Left lung (tissue), 10 donors: Measurements from ENCODE around the gene RCVRN. TPM values are rescaled to one million over a fixed set of nuclear protein-coding genes. Genes with fewer than 3 reads are reported as not detected.

Source experiments
- ATAC-seq: fragments of 200-7000 bp; cut with Tn5 transposase; one replicate; pipeline ENCODE4 v1.9.1; 2020; ENCODE audit warnings: moderate library complexity
- DNase-seq, 4 donors: peaks; one replicate each; pipeline ENCODE4 v3.0.0-alpha.2; 2013 to 2020
- H3K27ac ChIP-seq, 2 donors: fragments of 200-600 bp; sonication (generic) in 1 of 2; one replicate each; pipeline versions ENCODE4 v1.5.0 to v1.8.0; 2020 to 2021
- H3K27me3 ChIP-seq, 2 donors: fragments of 200-600 bp; sonication (generic) in 1 of 2; one replicate each; pipeline versions ENCODE4 v1.5.0 to v1.8.0; 2020 to 2021
- H3K36me3 ChIP-seq, 2 donors: fragments of 200-600 bp; sonication (generic) in 1 of 2; one replicate each; pipeline versions ENCODE4 v1.5.0 to v1.8.0; 2020 to 2021
- H3K4me1 ChIP-seq, 2 donors: fragments of 200-600 bp; one replicate each; pipeline ENCODE4 v1.8.0; 2021
- H3K4me3 ChIP-seq, 2 donors: fragments of 200-600 bp; sonication (generic) in 1 of 2; one replicate each; pipeline versions ENCODE4 v1.5.0 to v1.8.0; 2020 to 2021; ENCODE audit warnings: mild to moderate bottlenecking in 1 of 2
- H3K9me3 ChIP-seq, 2 donors: fragments of 200-600 bp; sonication (generic) in 1 of 2; one replicate each; pipeline versions ENCODE4 v1.5.0 to v1.8.0; 2020 to 2021
- intact Hi-C, 2 donors: fragments of 100-400 bp; cut with DNase I; formaldehyde crosslinking; loops; one replicate each; pipeline versions ENCODE4 v1.11.2 to v1.14.2; 2022
- polyA plus RNA-seq, 6 donors: library from polyadenylated mRNA; unstranded; fragments of 120-200 nt; gene quantifications; one replicate each; pipeline ENCODE4 v1.2.1, GENCODE V29; 2013; ENCODE audit not compliant: insufficient read length in 6 of 6
- total RNA-seq, 2 donors: library from RNA; stranded (reverse); fragmentation: NEBNext Ultra II Directional; extraction: Animal tissue kit (Norgen Biotek cat#: 25700); gene quantifications; one replicate each; pipeline ENCODE4 v1.2.1, GENCODE V29; 2021
- TF ChIP-seq, protein P1 (sequence below), 2 donors: fragments of 200-600 bp; sonication (generic) in 1 of 2; IDR thresholded peaks; one replicate each; pipeline versions ENCODE4 v1.5.0 to v1.8.0; 2021; ENCODE audit warnings: antibody characterized with exemption in 2 of 2
- donor health status: DM: no; HTN: yes; CAD: no.
- donor health status: DM: no; HTN: no; CAD: no.

RCVRN gene
- total and polyA plus RNA-seq, 8 donors: 0.17 to 0.67 (median 0.41) TPM

- Histone ChIP-seq H3K27me3 (peaks cover 0 to 11% of the 10 kb centered on the region in 2 donors), H3K9me3 (no peaks in the 10 kb centered on the region), H3K4me1 (no peaks in the 10 kb centered on the region), H3K27ac (no peak overlapping the region), H3K36me3 (peaks cover 0 to 54% of the 10 kb centered on the region in 2 donors), H3K4me3 (no peak overlapping the region)
- DNase-seq (no peak), ATAC-seq (no peak)
- intact Hi-C loops: no loop called here
- TF ChIP-seq, protein P1, sequence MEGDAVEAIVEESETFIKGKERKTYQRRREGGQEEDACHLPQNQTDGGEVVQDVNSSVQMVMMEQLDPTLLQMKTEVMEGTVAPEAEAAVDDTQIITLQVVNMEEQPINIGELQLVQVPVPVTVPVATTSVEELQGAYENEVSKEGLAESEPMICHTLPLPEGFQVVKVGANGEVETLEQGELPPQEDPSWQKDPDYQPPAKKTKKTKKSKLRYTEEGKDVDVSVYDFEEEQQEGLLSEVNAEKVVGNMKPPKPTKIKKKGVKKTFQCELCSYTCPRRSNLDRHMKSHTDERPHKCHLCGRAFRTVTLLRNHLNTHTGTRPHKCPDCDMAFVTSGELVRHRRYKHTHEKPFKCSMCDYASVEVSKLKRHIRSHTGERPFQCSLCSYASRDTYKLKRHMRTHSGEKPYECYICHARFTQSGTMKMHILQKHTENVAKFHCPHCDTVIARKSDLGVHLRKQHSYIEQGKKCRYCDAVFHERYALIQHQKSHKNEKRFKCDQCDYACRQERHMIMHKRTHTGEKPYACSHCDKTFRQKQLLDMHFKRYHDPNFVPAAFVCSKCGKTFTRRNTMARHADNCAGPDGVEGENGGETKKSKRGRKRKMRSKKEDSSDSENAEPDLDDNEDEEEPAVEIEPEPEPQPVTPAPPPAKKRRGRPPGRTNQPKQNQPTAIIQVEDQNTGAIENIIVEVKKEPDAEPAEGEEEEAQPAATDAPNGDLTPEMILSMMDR (IDR thresholded peaks at IDR 0.05): no peak
Observed at GRCh38 chr17:9913476-9913875, 8.4 kb upstream of the RCVRN start.

DNA sequence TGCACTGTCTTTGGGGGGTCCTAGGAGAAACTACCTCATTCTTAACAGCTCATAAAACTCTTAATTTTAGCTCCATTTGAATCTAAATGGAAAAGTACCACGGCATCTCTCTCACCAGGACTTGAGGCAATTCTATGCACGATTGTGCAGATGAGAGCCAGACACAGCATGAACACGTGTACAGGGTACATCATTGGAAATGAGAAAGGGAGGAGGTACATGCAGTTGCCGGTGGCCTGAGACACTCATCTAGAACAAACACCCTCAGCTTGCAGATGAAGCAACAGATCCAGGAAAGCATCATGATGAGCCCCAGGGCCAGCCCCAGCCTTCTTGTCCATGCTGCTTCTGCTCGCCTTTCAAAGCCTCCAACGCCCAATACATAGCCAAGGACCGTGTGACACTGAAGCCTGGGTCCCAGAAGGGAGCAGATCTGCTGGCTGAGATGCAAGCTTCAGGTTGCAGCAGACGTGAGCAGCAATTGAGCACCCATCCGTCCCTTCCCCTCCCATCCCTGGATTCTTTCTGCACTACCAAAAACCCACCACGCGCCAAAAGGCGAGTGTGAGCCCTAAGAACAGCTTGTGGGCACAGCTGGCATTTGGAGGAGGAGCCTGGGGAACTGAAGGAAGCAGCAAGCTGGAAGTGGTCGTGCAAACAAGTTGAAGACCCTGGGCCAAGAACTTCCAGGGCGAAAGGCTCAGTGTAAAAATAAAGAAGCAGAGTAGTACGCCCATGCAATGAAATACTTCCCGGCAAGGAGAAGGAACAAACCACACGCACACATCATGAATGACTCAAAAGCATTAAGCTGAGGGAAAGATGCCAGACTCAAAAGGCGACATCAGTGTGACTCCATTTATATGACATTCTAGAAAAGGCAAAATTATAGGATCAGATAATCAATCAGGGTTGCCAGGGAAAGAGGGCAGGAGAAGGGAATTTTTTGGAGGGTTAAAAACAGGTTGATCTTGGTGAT is 7.3 kb upstream of the RCVRN start:
- H3K9me3 ChIP-seq: no peaks in the 10 kb centered on the region
- no peak overlapping the region for H3K27ac ChIP-seq
- H3K4me1 ChIP-seq: no peaks in the 10 kb centered on the region
- H3K4me3 ChIP-seq: no peak overlapping the region
- peaks cover 0 to 20% of the 10 kb centered on the region in 2 donors for H3K27me3 ChIP-seq
- ATAC-seq: no peak
- intact Hi-C loops: no loop called here
- DNase-seq: no peak
- TF ChIP-seq, protein P1 (IDR thresholded peaks at IDR 0.05): no peak
- H3K36me3 ChIP-seq: peaks cover 0 to 43% of the 10 kb centered on the region in 2 donors

DNA sequence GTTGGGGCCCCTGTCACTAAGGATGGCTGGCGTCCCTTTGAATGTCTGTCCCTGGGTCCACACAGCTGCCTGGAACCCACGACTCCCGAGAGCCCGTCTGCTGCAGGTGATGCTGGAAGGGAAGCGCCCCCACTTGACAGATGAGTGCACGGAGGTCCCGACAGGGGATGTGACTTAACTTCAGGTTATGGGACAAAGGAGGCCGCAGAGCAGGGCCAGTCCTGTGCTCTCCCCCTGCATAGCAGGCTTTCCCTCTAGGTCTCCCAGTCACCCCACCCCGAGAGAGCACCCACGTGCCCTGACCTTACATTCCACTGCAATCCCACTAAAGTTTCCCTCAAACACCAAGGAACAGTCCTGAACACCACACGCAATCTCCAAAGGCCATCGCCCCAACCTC is 6.0 kb upstream of the RCVRN start:
- TF ChIP-seq, protein P1 (IDR thresholded peaks at IDR 0.05): no peak
- ATAC-seq: no peak
- intact Hi-C loops: no loop called here

GRCh38 chr17:9908649-9909042 is 3.6 kb upstream of the RCVRN start:
- Histone ChIP-seq H3K36me3 (peaks cover 0 to 6% of the 10 kb centered on the region in 2 donors), H3K4me3 (no peak overlapping the region), H3K4me1 (no peaks in the 10 kb centered on the region), H3K9me3 (no peaks in the 10 kb centered on the region), H3K27me3 (peaks cover 0 to 33% of the 10 kb centered on the region in 2 donors), H3K27ac (no peak overlapping the region)
- ATAC-seq (no peak), DNase-seq (no peak)
- TF ChIP-seq, protein P1 (IDR thresholded peaks at IDR 0.05): no peak
- intact Hi-C loops: no loop called here

More for the DNA sequence above, 6.0 kb upstream of the RCVRN start:
- Histone ChIP-seq H3K36me3 (peaks cover 0 to 30% of the 10 kb centered on the region in 2 donors), H3K27me3 (peaks cover 0 to 30% of the 10 kb centered on the region in 2 donors), H3K9me3 (no peaks in the 10 kb centered on the region), H3K4me1 (no peaks in the 10 kb centered on the region), H3K27ac (no peak overlapping the region), H3K4me3 (no peak overlapping the region)
- DNase-seq: no peak

DNA sequence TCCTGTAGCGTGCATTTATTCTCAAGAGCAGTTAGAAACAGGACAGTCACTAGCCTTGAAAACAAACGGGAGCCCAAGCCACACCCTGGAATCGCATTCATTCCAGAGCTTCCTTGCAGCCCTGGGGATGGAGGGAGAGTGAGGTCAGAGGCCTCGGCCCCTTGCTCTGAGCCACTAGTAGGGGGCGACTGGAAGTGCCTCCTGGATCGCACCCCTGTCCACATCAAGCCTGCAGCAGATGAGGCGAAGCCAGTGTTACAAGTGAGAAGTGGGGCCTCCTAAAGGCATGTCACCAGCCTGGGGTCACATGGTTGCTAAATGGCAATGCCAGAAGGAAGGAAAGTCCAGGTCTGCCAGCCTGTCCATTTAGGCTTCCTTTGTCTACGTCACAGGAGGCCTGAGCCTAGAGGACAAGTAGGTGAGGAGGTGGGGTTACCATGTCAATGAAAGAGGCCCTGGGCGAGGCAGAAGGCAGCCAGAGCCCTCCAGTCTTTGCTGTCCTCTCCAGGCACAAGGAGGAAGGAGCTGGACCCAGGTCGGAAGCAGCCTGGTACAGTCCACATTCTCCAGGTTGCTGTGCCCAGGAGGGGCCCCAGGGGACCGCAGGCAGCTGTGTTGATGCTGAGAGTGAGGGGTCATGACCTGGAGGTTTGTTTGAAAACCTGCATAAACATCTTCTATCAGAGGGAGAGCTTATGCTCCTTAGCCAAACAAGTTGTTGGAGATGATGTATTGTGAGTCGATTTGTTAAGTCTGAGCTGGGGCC is 3.0 kb upstream of the RCVRN start:
- DNase-seq: no peak
- Histone ChIP-seq H3K27me3 (peaks cover 0 to 33% of the 10 kb centered on the region in 2 donors), H3K4me1 (no peaks in the 10 kb centered on the region), H3K27ac (no peak overlapping the region), H3K9me3 (no peaks in the 10 kb centered on the region), H3K36me3 (no peaks in the 10 kb centered on the region), H3K4me3 (no peak overlapping the region)
- TF ChIP-seq, protein P1 (IDR thresholded peaks at IDR 0.05): no peak
- intact Hi-C loops: no loop called here
- ATAC-seq: no peak
